Upper lobe of left lung (tissue), 4 donors: Measurements from ENCODE around the gene VWA3A.

ENCODE experiments used
- POLR2A ChIP-seq, 4 donors: fragments of 450-650 bp; IDR thresholded peaks; one replicate each; pipeline ENCODE4 v1.5.1; 2016 to 2017; ENCODE audit warnings: antibody characterized with exemption in 4 of 4, mild to moderate bottlenecking in 2 of 4
- TF ChIP-seq, protein P1 (sequence below), 6 experiments: fragments of 450-650 bp in 4 of 6; fragments of 200-600 bp in 2 of 6; sonication (generic) in 2 of 6; IDR thresholded peaks; one replicate each; pipeline ENCODE4 v1.5.1; 2016 to 2019; ENCODE audit warnings: antibody characterized with exemption in 6 of 6

DNA sequence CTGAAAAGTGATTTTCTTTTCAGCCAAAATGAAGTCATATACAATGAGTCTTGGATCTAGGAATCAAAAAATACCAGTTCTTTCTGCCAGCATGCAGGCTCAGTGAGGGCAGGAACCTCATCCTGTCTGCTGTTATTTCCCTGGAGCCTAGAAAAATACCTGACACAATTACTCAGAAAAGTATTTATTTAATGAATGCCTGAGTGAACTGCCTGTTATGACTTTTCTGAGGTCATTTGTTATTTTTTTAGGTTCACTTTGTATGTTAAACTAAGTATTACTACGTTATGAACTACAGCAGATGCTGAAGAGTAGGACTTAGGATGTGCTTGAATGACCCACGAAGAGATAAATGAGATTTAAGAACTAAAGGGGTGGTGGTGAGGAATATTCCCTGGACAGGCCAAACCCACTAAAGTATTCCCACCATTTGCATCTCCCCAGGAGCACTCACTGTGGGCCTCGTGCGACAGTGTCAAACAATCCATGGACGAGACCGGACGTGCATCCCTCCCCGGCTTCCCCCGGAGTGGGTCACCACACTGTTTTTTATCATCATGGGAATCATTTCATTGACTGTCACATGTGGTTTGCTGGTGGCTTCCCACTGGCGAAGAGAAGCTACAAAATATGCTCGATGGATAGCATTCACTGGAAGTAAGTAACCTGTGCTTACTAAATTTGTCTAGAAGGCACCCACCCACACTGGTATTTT, 17.1 kb upstream of the VWA3A start:
- TF ChIP-seq, protein P1, sequence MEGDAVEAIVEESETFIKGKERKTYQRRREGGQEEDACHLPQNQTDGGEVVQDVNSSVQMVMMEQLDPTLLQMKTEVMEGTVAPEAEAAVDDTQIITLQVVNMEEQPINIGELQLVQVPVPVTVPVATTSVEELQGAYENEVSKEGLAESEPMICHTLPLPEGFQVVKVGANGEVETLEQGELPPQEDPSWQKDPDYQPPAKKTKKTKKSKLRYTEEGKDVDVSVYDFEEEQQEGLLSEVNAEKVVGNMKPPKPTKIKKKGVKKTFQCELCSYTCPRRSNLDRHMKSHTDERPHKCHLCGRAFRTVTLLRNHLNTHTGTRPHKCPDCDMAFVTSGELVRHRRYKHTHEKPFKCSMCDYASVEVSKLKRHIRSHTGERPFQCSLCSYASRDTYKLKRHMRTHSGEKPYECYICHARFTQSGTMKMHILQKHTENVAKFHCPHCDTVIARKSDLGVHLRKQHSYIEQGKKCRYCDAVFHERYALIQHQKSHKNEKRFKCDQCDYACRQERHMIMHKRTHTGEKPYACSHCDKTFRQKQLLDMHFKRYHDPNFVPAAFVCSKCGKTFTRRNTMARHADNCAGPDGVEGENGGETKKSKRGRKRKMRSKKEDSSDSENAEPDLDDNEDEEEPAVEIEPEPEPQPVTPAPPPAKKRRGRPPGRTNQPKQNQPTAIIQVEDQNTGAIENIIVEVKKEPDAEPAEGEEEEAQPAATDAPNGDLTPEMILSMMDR (IDR thresholded peaks at IDR 0.05) = no peak
- TF ChIP-seq POLR2A (IDR thresholded peaks at IDR 0.05) = no peak
